ENCODE data around the gene GUF1.

The GUF1 gene

GRCh38 chr4:44701037-44701436, 22.8 kb downstream of the GUF1 start:
- TF ChIP-seq CTCF (IDR thresholded peaks at IDR 0.05): no peak
- no peak for DNase-seq (ENCODE audit: low spot score)
- H3K4me3 ChIP-seq: no peak overlapping the region
- H3K27ac ChIP-seq: no peak overlapping the region

- H3K4me3 ChIP-seq: no peak overlapping the region
- H3K27ac ChIP-seq: no peak overlapping the region
- no peak for DNase-seq (ENCODE audit: low spot score)
- TF ChIP-seq CTCF (IDR thresholded peaks at IDR 0.05): no peak
These were observed 26.5 kb downstream of the GUF1 start for GRCh38 chr4:44704673-44705072.

DNA sequence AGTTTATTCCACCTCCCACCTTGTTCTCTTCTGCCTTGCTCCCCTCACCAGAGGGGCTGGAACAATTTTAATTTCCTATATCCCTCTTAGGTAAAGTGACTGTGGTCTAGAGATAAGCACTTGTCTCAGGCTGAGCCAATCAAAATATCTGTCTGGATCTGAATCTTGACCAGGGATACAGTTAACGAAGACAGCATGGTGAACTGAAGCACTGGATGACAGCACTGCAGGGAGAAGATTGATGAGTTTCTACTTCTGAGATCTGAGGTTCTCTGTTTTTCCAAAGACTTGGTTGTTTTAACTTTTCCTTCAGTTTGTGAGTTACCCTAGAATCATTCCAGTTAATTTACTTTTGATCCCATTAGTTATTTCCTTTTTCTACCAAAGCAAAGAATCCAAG, 34.9 kb downstream of the GUF1 start:
- no peak overlapping the region for H3K27ac ChIP-seq
- no peak for TF ChIP-seq CTCF (IDR thresholded peaks at IDR 0.05)
- no peak for DNase-seq (ENCODE audit: low spot score)
- H3K4me3 ChIP-seq: no peak overlapping the region

- Histone ChIP-seq H3K4me3 (no peak overlapping the region), H3K27ac (no peak overlapping the region)
- no peak for DNase-seq (ENCODE audit: low spot score)
- TF ChIP-seq CTCF (IDR thresholded peaks at IDR 0.05): no peak
These were observed 38.4 kb downstream of the GUF1 start for GRCh38 chr4:44716597-44716996.

- DNase-seq (ENCODE audit: low spot score): no peak
- TF ChIP-seq CTCF (IDR thresholded peaks at IDR 0.05): no peak
- Histone ChIP-seq H3K27ac (no peak overlapping the region), H3K4me3 (no peak overlapping the region)
These were observed 42.2 kb downstream of the GUF1 start for GRCh38 chr4:44720371-44720770.

DNA sequence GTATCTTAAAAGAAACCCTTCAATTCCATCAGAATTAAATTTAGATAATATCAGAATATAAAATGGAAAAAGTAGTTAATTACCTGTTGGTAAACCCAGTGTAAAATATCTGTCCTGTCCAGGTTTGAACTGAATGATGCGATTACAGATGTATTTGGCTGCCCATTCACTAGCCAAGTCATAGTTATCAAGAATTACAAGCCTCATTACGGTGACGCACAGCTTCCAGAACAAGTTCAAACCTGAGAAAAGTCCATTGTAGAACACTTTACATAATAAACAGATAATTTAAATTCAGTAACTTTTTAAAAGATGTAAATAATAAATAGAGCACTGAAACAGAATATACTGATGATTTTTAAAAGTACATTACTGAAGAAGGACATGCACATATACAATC, 43.8 kb downstream of the GUF1 start:
- no peak for DNase-seq (ENCODE audit: low spot score)
- no peak overlapping the region for H3K27ac ChIP-seq
- no peak for TF ChIP-seq CTCF (IDR thresholded peaks at IDR 0.05)
- no peak overlapping the region for H3K4me3 ChIP-seq

GRCh38 chr4:44725166-44725565, 46.9 kb downstream of the GUF1 start:
- no peak for DNase-seq (ENCODE audit: low spot score)
- Histone ChIP-seq H3K27ac (no peak overlapping the region), H3K4me3 (peak overlapping the region; percentile 89)
- no peak for TF ChIP-seq CTCF (IDR thresholded peaks at IDR 0.05)
